ENCODE results near the gene INHBE. TPM values are rescaled to one million over a fixed set of nuclear protein-coding genes. Genes with fewer than 3 reads are reported as not detected.

Gene INHBE
- total RNA-seq, 1 experiment from 2014 or later, result 32.9 TPM

DNA sequence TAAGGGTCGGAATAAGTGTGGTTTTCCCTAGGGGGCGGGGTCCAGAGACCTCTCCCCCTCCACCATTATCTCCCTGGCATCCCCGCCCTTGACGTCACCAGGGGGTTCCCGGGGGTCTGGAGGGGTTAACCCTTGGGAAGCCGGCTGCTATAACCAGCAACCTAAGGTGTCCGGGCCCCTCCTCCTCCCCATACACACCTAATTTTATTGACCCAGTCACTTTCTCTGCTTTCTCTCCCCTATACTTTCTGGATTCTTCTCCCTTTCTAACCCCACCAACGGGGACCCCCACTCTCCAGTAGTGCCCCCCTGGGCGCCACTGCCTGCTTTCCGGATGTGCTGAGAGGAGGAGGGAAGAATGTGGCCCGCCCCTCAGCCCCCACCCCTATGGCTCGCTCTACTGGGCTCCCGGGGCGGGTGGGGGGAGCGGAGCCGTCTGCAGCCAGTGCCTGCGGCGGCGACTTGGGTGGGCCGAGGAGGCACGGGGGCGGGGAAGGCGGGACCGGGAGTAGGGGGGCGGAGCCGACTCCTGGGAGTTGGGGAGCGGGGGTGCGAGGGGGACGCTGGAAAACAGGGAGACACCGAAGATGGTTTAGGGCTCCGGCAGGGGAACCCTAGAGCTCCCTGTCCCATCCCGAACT lies 6.3 kb downstream of the INHBE start:
- no peaks in the 10 kb centered on the region for H3K27me3 ChIP-seq
- H3K4me1 ChIP-seq, result peaks cover 37% of the 10 kb centered on the region
- H3K36me3 ChIP-seq, result peaks cover 17% of the 10 kb centered on the region
- H3K27ac ChIP-seq, result peak overlapping the region; percentile 95
- H3K9me3 ChIP-seq (replicated peaks), result no peaks in the 10 kb centered on the region
- peak overlapping the region; percentile 87 for H3K4me3 ChIP-seq
- peak; percentile 100 for DNase-seq

DNA sequence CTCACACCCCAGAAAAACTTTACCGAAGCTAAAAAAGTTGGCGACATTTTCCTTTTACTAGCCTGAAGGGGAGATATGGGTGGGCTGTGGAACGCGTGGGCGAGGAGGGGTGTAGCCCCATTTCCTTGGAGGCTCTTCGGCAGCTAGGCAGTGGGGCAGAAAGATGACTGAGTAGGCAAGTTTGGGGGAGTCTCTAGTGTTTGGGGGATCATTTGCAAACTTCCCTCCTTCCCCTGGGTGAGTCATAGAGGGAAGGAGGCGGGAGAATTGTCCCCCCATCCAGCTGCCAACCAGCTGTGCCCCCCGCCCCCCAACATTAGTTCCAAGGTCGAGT lies 6.8 kb downstream of the INHBE start:
- H3K4me1 ChIP-seq, result peaks cover 32% of the 10 kb centered on the region
- peaks cover 19% of the 10 kb centered on the region for H3K36me3 ChIP-seq
- no peaks in the 10 kb centered on the region for H3K27me3 ChIP-seq
- DNase-seq, result no peak
- peak overlapping the region; percentile 87 for H3K4me3 ChIP-seq
- no peaks in the 10 kb centered on the region for H3K9me3 ChIP-seq (replicated peaks)
- peak overlapping the region; percentile 95 for H3K27ac ChIP-seq

DNA sequence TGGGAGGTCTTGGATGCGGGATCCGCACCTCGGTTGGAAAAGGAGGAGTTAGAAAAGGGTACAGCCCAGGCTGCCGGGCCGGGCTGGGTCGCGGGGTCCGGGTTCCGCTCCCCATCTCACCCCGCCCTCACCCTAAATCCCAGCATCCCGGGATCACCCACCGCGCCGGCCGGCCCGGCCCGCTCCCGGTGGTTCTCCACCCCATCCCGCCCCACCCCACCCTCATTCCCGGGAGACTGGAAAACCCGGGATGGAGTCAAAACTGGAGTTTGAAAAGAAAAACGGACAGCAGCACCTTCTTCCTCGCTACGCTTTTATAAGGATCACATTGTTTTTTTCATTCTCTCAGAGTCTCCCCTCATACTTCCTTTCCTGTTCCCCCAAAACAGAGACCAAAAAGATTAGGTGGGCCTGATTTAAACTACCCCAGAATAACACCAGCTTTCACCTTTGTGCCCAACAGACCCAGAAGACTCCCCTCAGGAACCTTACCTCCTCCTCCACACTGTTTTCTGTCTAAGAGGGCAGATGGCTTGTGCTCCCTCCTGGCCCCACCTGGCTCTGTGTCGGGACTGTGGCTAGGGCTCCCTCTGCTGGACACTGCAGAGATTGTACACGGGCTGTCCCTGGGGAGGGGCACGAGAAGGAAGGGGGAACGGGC lies 7.3 kb downstream of the INHBE start:
- DNase-seq, result peak; percentile 100
- Histone ChIP-seq H3K9me3 (replicated peaks) (no peaks in the 10 kb centered on the region), H3K27ac (peak overlapping the region; percentile 95), H3K4me1 (peaks cover 32% of the 10 kb centered on the region), H3K36me3 (peaks cover 24% of the 10 kb centered on the region), H3K4me3 (peak overlapping the region; percentile 87), H3K27me3 (no peaks in the 10 kb centered on the region)

DNA sequence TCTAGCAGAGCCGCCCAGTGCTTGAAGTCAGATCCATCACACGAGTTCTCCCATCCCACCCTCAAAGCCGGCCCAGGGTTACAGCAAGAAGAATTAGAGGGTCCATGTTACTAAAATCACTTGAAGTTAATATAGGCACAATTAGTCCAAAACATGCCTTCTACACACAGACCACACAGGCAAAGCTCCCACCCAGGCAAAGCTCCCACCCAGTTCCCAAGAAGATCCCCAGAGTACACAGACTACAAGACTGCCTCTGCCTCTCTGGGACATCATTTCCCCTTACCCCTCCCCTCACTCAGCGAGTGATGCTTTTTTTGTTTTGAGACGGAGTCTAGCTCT lies 7.8 kb downstream of the INHBE start:
- H3K4me1 ChIP-seq, result peaks cover 28% of the 10 kb centered on the region
- DNase-seq, result no peak
- no peaks in the 10 kb centered on the region for H3K27me3 ChIP-seq
- peak overlapping the region; percentile 87 for H3K4me3 ChIP-seq
- H3K27ac ChIP-seq, result peak overlapping the region; percentile 95; the same call in 1 of the 2 replicates
- H3K36me3 ChIP-seq, result peaks cover 29% of the 10 kb centered on the region
- no peaks in the 10 kb centered on the region for H3K9me3 ChIP-seq (replicated peaks)

DNA sequence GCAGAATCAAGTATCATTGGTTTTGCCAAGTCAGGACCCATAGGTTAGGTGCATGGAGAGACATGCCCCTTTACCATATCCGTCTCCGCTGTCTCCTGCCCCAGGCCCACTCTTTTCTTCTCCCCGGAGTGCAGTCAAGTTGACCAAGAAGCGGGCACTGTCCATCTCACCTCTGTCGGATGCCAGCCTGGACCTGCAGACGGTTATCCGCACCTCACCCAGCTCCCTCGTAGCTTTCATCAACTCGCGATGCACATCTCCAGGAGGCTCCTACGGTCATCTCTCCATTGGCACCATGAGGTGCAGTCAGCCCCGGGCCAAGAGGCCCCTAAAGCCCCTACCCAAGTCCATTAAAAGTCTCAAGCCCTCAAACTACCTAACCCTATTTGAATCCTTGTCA lies 9.5 kb downstream of the INHBE start:
- Histone ChIP-seq H3K36me3 (peaks cover 38% of the 10 kb centered on the region), H3K27me3 (no peaks in the 10 kb centered on the region), H3K9me3 (replicated peaks) (no peaks in the 10 kb centered on the region), H3K4me1 (peaks cover 20% of the 10 kb centered on the region), H3K27ac (no peak overlapping the region), H3K4me3 (no peak overlapping the region)
- DNase-seq, result no peak

DNA sequence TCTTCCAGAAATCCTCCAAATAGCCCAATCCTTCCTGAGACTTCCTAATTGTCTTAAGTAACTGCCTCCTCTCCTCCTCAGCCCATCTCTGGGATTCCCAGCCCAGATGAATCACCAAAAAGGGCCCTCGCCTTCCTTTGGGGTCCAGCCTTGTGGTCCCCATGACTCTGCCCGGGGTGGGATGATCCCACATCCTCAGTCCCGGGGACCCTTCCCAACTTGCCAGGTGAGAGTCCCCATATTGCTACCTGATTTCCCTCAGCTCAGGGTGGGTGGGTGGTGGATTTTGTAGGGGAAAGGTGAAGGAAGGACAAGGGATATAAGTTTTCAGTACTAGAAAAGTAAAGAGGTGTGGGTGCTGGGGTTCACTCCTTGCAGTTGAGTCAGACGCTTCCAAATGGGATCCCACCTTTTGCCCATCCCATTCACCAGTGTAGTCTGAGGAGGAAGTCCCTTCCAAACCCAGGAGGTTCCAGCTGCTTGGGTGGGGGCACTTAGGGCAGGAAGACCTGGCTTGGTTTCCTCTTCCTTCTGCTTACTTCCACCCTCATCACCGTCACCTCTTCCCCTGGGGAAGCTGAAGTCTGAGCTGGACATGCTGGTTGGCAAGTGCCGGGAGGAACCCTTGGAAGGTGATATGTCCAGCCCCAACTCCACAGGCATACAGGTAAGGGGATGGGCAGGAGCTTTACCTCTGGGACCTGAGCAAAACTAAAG lies 10.1 kb downstream of the INHBE start:
- Histone ChIP-seq H3K36me3 (peaks cover 44% of the 10 kb centered on the region), H3K27ac (no peak overlapping the region), H3K9me3 (replicated peaks) (no peaks in the 10 kb centered on the region), H3K27me3 (no peaks in the 10 kb centered on the region), H3K4me1 (peaks cover 20% of the 10 kb centered on the region), H3K4me3 (no peak overlapping the region)
- DNase-seq, result no peak

DNA sequence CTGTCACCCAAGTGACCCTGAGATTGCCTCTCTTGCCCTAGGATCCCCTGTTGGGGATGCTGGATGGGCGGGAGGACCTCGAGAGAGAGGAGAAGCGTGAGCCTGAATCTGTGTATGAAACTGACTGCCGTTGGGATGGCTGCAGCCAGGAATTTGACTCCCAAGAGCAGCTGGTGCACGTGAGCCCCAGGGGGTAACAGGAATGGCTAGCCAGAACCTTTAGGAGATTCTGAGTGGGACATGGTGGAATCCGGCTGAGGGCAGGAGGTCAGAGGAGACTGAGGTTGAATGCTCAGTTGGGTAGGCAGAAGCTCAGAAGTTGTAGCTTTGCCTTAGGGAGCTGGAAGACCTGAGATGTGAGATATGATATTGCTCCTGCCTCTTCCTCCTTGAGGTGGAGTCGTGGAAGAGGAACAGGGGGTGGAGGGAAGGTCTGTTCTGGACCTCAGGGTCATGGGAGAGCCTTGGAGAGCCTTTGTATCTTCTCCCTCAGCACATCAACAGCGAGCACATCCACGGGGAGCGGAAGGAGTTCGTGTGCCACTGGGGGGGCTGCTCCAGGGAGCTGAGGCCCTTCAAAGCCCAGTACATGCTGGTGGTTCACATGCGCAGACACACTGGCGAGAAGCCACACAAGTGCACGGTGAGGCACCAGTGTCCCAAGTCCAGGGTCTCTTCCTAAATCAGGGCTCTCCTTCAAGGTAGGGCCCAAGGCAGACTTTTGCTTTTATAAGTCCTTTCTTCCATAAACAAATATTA lies 10.8 kb downstream of the INHBE start:
- Histone ChIP-seq H3K9me3 (replicated peaks) (no peaks in the 10 kb centered on the region), H3K4me1 (peaks cover 20% of the 10 kb centered on the region), H3K27ac (no peak overlapping the region), H3K36me3 (peaks cover 51% of the 10 kb centered on the region), H3K4me3 (no peak overlapping the region), H3K27me3 (no peaks in the 10 kb centered on the region)
- peak in 1 of 2 experiments; percentile 73 for DNase-seq

DNA sequence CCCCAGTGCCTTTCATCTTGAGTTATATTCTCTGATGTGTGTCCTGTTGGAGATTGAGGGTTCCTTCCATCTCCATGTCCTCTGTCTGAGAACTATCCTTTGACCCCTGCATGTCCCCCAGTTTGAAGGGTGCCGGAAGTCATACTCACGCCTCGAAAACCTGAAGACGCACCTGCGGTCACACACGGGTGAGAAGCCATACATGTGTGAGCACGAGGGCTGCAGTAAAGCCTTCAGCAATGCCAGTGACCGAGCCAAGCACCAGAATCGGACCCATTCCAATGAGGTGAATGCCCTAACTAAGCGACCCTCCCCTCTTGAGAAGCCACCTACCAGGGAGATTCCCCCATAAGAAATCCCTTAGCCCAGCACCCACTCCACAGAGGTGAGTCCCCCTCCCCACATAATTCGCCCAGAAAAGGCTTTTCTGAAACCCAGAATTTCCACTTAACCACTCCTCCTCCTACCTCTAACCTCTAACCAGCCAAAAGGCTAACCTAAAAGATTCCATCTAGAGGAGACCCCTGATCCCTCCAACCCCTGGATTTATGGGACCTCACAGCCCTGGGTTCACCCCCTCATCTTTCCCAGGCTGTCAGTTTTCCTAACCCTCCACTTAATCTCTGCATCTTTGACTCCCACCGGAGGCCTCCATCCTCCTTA lies 12.2 kb downstream of the INHBE start:
- no peak overlapping the region for H3K4me3 ChIP-seq
- H3K36me3 ChIP-seq, result peaks cover 52% of the 10 kb centered on the region
- H3K27me3 ChIP-seq, result no peaks in the 10 kb centered on the region

DNA sequence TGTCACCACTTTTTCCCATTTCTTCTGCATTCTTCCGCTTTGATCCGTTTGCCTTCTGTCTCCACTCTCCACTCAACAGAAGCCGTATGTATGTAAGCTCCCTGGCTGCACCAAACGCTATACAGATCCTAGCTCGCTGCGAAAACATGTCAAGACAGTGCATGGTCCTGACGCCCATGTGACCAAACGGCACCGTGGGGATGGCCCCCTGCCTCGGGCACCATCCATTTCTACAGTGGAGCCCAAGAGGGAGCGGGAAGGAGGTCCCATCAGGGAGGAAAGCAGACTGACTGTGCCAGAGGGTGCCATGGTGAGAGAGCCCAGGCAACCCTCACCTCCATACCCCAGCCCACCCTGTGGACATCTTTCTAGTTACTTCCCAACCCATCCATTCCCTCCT lies 12.8 kb downstream of the INHBE start:
- H3K36me3 ChIP-seq, result peaks cover 52% of the 10 kb centered on the region
- H3K27me3 ChIP-seq, result no peaks in the 10 kb centered on the region
- DNase-seq, result no peak
- H3K9me3 ChIP-seq (replicated peaks), result no peaks in the 10 kb centered on the region
- H3K27ac ChIP-seq, result no peak overlapping the region
- peaks cover 15% of the 10 kb centered on the region for H3K4me1 ChIP-seq
- no peak overlapping the region for H3K4me3 ChIP-seq

More for the DNA sequence above, 12.2 kb downstream of the INHBE start:
- no peak overlapping the region for H3K27ac ChIP-seq
- no peak for DNase-seq
- peaks cover 20% of the 10 kb centered on the region for H3K4me1 ChIP-seq
- no peaks in the 10 kb centered on the region for H3K9me3 ChIP-seq (replicated peaks)

DNA sequence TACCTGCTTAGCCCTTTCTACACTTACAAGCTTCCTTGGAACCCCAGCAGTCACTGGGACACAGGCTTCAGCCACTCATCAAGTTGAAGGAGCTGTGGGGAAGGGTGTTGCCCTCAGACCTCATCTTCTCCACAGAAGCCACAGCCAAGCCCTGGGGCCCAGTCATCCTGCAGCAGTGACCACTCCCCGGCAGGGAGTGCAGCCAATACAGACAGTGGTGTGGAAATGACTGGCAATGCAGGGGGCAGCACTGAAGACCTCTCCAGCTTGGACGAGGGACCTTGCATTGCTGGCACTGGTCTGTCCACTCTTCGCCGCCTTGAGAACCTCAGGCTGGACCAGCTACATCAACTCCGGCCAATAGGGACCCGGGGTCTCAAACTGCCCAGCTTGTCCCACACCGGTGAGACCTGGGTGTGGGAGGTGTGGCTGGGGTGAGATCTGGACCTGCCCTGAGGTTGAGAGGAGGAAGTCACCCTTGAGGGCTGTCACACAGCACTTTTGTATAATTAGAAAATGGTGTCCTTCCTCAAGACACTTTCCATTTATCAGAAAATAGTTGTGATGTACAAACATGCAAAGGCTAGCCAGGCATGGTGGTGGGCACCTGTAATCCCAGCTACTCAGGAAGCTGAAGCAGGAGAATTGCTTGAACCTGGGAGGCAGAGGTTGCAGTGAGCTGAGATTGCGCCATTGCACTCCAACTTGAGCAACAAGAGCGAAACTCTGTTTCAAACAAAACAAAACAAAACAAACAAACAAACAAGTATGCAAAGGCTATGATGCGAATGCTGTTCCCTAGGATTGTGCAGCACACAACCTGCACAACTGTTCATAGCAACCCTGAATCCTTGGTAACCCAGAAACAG lies 14.4 kb downstream of the INHBE start:
- Histone ChIP-seq H3K4me3 (no peak overlapping the region), H3K9me3 (replicated peaks) (no peaks in the 10 kb centered on the region), H3K36me3 (peaks cover 51% of the 10 kb centered on the region), H3K27ac (no peak overlapping the region), H3K4me1 (no peaks in the 10 kb centered on the region), H3K27me3 (no peaks in the 10 kb centered on the region)
- DNase-seq, result no peak

DNA sequence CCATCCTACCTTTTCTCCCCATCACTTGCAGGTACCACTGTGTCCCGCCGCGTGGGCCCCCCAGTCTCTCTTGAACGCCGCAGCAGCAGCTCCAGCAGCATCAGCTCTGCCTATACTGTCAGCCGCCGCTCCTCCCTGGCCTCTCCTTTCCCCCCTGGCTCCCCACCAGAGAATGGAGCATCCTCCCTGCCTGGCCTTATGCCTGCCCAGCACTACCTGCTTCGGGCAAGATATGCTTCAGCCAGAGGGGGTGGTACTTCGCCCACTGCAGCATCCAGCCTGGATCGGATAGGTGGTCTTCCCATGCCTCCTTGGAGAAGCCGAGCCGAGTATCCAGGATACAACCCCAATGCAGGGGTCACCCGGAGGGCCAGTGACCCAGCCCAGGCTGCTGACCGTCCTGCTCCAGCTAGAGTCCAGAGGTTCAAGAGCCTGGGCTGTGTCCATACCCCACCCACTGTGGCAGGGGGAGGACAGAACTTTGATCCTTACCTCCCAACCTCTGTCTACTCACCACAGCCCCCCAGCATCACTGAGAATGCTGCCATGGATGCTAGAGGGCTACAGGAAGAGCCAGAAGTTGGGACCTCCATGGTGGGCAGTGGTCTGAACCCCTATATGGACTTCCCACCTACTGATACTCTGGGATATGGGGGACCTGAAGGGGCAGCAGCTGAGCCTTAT lies 15.3 kb downstream of the INHBE start:
- Histone ChIP-seq H3K4me3 (no peak overlapping the region), H3K27ac (no peak overlapping the region), H3K4me1 (no peaks in the 10 kb centered on the region), H3K27me3 (no peaks in the 10 kb centered on the region), H3K9me3 (replicated peaks) (no peaks in the 10 kb centered on the region), H3K36me3 (peaks cover 44% of the 10 kb centered on the region)
- DNase-seq, result no peak

DNA sequence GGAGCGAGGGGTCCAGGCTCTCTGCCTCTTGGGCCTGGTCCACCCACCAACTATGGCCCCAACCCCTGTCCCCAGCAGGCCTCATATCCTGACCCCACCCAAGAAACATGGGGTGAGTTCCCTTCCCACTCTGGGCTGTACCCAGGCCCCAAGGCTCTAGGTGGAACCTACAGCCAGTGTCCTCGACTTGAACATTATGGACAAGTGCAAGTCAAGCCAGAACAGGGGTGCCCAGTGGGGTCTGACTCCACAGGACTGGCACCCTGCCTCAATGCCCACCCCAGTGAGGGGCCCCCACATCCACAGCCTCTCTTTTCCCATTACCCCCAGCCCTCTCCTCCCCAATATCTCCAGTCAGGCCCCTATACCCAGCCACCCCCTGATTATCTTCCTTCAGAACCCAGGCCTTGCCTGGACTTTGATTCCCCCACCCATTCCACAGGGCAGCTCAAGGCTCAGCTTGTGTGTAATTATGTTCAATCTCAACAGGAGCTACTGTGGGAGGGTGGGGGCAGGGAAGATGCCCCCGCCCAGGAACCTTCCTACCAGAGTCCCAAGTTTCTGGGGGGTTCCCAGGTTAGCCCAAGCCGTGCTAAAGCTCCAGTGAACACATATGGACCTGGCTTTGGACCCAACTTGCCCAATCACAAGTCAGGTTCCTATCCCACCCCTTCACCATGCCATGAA lies 16.0 kb downstream of the INHBE start:
- Histone ChIP-seq H3K27me3 (no peaks in the 10 kb centered on the region), H3K9me3 (replicated peaks) (no peaks in the 10 kb centered on the region), H3K4me1 (no peaks in the 10 kb centered on the region), H3K27ac (no peak overlapping the region), H3K4me3 (no peak overlapping the region), H3K36me3 (peaks cover 39% of the 10 kb centered on the region)
- no peak for DNase-seq

DNA sequence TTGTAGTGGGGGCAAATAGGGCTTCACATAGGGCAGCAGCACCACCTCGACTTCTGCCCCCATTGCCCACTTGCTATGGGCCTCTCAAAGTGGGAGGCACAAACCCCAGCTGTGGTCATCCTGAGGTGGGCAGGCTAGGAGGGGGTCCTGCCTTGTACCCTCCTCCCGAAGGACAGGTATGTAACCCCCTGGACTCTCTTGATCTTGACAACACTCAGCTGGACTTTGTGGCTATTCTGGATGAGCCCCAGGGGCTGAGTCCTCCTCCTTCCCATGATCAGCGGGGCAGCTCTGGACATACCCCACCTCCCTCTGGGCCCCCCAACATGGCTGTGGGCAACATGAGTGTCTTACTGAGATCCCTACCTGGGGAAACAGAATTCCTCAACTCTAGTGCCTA lies 16.6 kb downstream of the INHBE start:
- DNase-seq, result no peak
- Histone ChIP-seq H3K4me3 (no peak overlapping the region), H3K9me3 (replicated peaks) (no peaks in the 10 kb centered on the region), H3K27me3 (no peaks in the 10 kb centered on the region), H3K36me3 (peaks cover 34% of the 10 kb centered on the region), H3K27ac (no peak overlapping the region), H3K4me1 (no peaks in the 10 kb centered on the region)
